ENCODE results near the gene PPP1R26. TPM values are rescaled to one million over a fixed set of nuclear protein-coding genes. Genes with fewer than 3 reads are reported as not detected.
A peak's percentile ranks its signal among the peaks of the same experiment; 100 is the strongest.

The PPP1R26 gene
- total and polyA plus RNA-seq, 9 of the 15 experiments (the other 6 are each of a cell fraction or from before 2014, with no cell fraction given), result 0.77 to 26.8 (median 9.3) TPM

- no peak for TF ChIP-seq AFF4 (CRISPR knock-in tag; IDR thresholded peaks at IDR 0.05)
Observed at GRCh38 chr9:135484460-135485277, 5.1 kb downstream of the PPP1R26 start (continued).

- ATAC-seq (no peak), DNase-seq (ENCODE audit: extremely low read depth in 1 of 4, low spot score in 3 of 4) (no peak), FAIRE-seq (no peak)
- Histone ChIP-seq H4K20me1 (replicated peaks; ENCODE audit: control insufficient read depth, insufficient read depth, low read length) (no peaks in the 10 kb centered on the region), H2AFZ (ENCODE audit: low read depth, low read length) (no peak overlapping the region), H3K9me1 (ENCODE audit: control insufficient read depth, insufficient read depth, low read length) (no peaks in the 10 kb centered on the region), H3K4me1 (replicated peaks in 1 of 2; ENCODE audit: control insufficient read depth in 2 of 2, insufficient read depth in 2 of 2, low read length in 2 of 2) (peaks cover 5 to 20% of the 10 kb centered on the region in 2 experiments; a peak in 4 of 5 replicates), H3K36me3 (ENCODE audit: control insufficient read depth, insufficient read depth, low read length) (peaks cover 51% of the 10 kb centered on the region; the same call in 1 of the 3 replicates), H3K79me2 (ENCODE audit: control insufficient read depth, insufficient read depth, low read length) (peaks cover 14% of the 10 kb centered on the region), H3K9ac (ENCODE audit: insufficient read depth in 1 of 2, low read depth in 2 of 2, low read length in 2 of 2) (no peak overlapping the region), H3K9me3 (replicated peaks; ENCODE audit: control insufficient read depth, insufficient read depth, low read depth, low read length) (no peaks in the 10 kb centered on the region), H3K27me3 (ENCODE audit: control insufficient read depth in 2 of 2, insufficient read depth in 2 of 2, low read length in 2 of 2) (no peaks in the 10 kb centered on the region), H3K4me2 (ENCODE audit: insufficient read depth, low read length) (no peak overlapping the region), H3K27ac (ENCODE audit: extremely low read depth, low read depth, low read length) (no peak overlapping the region), H3K4me3 (no peak overlapping the region)
- 91% methylated on average over 19 of the region's 25 CpGs for WGBS (ENCODE audit: insufficient coverage, low coverage, missing lambda C conversion rate)
- ChIA-PET POLR2A (interaction anchor here (0.6 kb wide), 2 partner anchors 12 to 39 kb away, joined by 3 read pairs; no protein-coding TSS in a partner anchor), CTCF (ENCODE audit: low intra/inter-chr PET ratio) (no interaction called here)
- in situ Hi-C loops (cut with MboI), result no loop called here
- no TSS peak for BruUV-seq (replicated peaks)
- intact Hi-C loops (cut with micrococcal nuclease), result no loop called here
- TF ChIP-seq POLR2G (IDR thresholded peaks at IDR 0.05; ENCODE audit: low read depth, low read length) (0 out of 2 replicates have a peak, but pooled peaks have one; percentile 6), HDGF (IDR thresholded peaks at IDR 0.05) (no peak), FOS (IDR thresholded peaks at IDR 0.05; ENCODE audit: extremely low read depth, insufficient read length) (no peak), TAF7 (tag; IDR thresholded peaks at IDR 0.05) (no peak), HMGN3 (IDR thresholded peaks at IDR 0.05; ENCODE audit: borderline replicate concordance, extremely low read depth, insufficient read length, low read depth, low read length) (no peak), DMBX1 (CRISPR knock-in tag; IDR thresholded peaks at IDR 0.05; ENCODE audit: borderline replicate concordance) (no peak), SMARCC2 (IDR thresholded peaks at IDR 0.05; ENCODE audit: low read depth) (no peak), RBFOX2 (IDR thresholded peaks at IDR 0.05; ENCODE audit: low read depth, low read length) (peak; percentile 4; the same call in 1 of the 2 replicates)
- TF ChIP-seq, protein P1, sequence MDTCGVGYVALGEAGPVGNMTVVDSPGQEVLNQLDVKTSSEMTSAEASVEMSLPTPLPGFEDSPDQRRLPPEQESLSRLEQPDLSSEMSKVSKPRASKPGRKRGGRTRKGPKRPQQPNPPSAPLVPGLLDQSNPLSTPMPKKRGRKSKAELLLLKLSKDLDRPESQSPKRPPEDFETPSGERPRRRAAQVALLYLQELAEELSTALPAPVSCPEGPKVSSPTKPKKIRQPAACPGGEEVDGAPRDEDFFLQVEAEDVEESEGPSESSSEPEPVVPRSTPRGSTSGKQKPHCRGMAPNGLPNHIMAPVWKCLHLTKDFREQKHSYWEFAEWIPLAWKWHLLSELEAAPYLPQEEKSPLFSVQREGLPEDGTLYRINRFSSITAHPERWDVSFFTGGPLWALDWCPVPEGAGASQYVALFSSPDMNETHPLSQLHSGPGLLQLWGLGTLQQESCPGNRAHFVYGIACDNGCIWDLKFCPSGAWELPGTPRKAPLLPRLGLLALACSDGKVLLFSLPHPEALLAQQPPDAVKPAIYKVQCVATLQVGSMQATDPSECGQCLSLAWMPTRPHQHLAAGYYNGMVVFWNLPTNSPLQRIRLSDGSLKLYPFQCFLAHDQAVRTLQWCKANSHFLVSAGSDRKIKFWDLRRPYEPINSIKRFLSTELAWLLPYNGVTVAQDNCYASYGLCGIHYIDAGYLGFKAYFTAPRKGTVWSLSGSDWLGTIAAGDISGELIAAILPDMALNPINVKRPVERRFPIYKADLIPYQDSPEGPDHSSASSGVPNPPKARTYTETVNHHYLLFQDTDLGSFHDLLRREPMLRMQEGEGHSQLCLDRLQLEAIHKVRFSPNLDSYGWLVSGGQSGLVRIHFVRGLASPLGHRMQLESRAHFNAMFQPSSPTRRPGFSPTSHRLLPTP (IDR thresholded peaks at IDR 0.05; ENCODE audit: borderline replicate concordance, extremely low read depth, insufficient read length), result no peak
Observed at GRCh38 chr9:135485385-135485784, 5.8 kb downstream of the PPP1R26 start.

Data from K562 (cell line).